Bronchial epithelial cell (primary cell): ENCODE results near the gene CHRNA4. TPM values are rescaled to one million over a fixed set of nuclear protein-coding genes. Genes with fewer than 3 reads are reported as not detected.

Experiments used
- DNase-seq: peaks from one replicate; pipeline ENCODE4 v3.0.0-alpha.2; 2010; ENCODE audit warnings: low read depth
- FAIRE-seq: peaks from 2 replicates; lab custom pipeline; 2011; peaks lifted over from hg19 to GRCh38; lab: Jason Lieb, UNC
- H3K27me3 ChIP-seq: 2 replicates; pipeline ENCODE4 v1.5.1; 2011; ENCODE audit warnings: low read length; ENCODE audit not compliant: control insufficient read depth, insufficient read depth
- H3K36me3 ChIP-seq: 2 replicates; pipeline ENCODE4 v1.5.1; 2011; ENCODE audit warnings: low read length; ENCODE audit not compliant: control insufficient read depth, insufficient read depth
- H3K4me3 ChIP-seq: 2 replicates; pipeline ENCODE4 v1.5.1; 2011; ENCODE audit warnings: mild to moderate bottlenecking, low read depth, low read length, control low read depth
- total RNA-seq: library from RNA; depleted of rRNA; stranded (reverse); fragments of >200 nt; gene quantifications from 2 replicates; pipeline ENCODE4 v1.2.1, GENCODE V29; 2014
- TF ChIP-seq, protein P1 (sequence below): IDR thresholded peaks from 2 replicates; pipeline ENCODE4 v1.5.1; 2011; ENCODE audit warnings: mild to moderate bottlenecking, moderate library complexity, low read length, control low read depth, inconsistent platforms; ENCODE audit not compliant: insufficient read depth, severe bottlenecking

The CHRNA4 gene
- total RNA-seq = not detected in 2 replicates

DNA sequence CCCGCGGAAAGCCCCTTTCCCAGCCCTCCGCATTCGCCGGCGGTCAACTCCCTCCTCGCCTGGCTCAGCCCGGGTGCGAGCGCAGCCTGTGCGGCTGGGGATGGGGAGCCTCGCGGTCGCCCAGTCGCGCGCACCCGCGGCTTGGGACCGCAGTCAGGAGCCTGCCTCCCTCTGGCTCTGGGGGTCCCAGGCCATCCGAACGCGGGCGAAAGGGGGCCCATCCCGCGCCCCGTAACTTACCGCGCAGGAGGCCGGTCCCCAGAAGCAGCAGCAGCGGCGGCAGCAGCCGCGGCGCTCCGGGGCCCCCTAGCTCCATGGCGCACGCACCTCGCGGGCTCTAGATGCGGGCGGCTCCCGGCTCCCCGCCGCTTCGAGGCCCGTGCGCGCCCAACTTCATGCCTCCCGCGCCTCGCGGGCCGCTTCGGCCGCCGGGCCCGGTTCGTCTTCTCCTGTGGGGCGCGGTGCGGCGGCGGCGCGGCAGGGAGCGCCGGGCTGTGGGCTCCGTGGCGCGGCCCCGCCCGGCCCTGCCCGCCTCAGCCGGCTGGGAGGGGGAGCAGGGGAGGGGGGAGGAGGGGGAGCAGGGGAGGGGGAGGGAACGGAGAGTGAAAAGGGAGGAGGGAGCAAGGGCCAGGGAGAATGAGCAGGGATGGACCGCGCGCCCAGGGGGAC lies at the start of gene CHRNA4:
TSS of gene CHRNA4 (minus strand) at position 500 of the 669 bp plus-strand sequence. CDS start at position 316, 184 bp downstream.
- DNase-seq (no peak), FAIRE-seq (no peak)
- Histone ChIP-seq H3K4me3 (no peak within 1 kb of the TSS), H3K36me3 (no peaks in the 10 kb centered on the region), H3K27me3 (peaks cover 8% of the 10 kb centered on the region)
- TF ChIP-seq, protein P1, sequence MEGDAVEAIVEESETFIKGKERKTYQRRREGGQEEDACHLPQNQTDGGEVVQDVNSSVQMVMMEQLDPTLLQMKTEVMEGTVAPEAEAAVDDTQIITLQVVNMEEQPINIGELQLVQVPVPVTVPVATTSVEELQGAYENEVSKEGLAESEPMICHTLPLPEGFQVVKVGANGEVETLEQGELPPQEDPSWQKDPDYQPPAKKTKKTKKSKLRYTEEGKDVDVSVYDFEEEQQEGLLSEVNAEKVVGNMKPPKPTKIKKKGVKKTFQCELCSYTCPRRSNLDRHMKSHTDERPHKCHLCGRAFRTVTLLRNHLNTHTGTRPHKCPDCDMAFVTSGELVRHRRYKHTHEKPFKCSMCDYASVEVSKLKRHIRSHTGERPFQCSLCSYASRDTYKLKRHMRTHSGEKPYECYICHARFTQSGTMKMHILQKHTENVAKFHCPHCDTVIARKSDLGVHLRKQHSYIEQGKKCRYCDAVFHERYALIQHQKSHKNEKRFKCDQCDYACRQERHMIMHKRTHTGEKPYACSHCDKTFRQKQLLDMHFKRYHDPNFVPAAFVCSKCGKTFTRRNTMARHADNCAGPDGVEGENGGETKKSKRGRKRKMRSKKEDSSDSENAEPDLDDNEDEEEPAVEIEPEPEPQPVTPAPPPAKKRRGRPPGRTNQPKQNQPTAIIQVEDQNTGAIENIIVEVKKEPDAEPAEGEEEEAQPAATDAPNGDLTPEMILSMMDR = no peak

DNA sequence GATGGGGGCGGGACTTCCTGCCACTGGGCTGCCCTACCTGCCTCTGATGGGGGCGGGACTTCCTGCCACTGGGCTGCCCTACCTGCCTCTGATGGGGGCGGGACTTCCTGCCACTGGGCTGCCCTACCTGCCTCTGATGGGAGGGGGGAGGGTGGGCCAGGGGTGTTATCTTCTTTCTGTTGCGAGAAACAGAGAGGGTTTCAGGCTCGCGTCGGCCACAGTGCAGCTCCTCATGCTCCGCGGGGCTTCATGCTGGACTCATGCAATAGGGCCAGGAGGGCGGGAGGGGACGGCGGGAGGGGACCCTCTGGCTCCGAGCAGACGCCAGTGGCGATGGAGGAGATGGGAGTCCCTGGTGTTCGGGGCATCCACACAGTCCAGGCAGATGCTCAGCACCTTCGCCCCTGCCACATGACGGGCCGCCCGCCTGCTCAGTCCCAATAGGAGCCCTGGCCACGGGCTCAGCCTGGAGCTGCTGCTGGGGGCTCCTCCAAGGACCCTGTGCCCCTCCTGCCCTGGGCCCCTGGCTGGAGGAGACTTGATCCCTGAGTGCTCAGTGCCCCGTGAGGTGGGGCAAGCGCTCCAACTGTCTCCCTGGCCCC lies 48.8 kb upstream of the CHRNA4 start:
- TF ChIP-seq, protein P1 = no peak
- H3K4me3 ChIP-seq = no peak overlapping the region
- FAIRE-seq (no peak), DNase-seq (no peak)
- no peaks in the 10 kb centered on the region for H3K27me3 ChIP-seq
- no peaks in the 10 kb centered on the region for H3K36me3 ChIP-seq

DNA sequence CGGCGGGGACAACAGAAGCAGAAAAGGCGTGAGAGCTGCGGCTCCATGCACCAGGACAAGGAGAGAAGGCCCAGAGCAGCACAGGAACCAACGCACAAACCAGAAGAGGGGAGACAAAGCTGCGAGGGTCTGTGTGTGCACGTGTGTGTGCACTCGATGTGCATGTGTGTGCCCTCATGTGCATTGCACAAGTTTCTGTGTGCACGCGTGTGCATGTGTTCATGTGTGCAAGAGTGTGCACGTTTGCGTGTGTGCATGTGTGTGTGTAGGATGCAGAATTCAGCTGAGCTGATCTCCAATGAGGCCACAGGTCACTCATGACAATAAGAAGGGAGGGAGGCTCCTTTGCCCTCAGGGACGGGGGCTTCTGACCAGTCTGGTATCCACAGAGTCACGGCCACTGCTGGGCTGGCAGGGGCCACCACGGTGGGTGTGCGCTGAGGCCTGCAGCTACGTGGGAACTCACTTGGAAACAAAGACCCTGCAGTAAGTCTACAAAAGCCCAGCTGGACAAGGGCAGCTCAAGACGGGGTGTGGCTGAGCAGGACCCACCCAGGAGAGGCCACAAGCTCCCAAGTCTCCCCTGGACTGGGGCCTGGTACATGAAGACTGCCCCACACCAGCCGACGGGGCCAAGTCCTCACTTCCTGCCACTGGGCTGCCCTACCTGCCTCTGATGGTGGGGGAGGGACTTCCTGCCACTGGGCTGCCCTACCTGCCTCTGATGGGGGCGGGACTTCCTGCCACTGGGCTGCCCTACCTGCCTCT lies 48.1 kb upstream of the CHRNA4 start:
- no peak for DNase-seq
- H3K4me3 ChIP-seq = no peak overlapping the region
- peak; percentile 73 for FAIRE-seq
- no peaks in the 10 kb centered on the region for H3K36me3 ChIP-seq
- no peaks in the 10 kb centered on the region for H3K27me3 ChIP-seq
- TF ChIP-seq, protein P1 = no peak

DNA sequence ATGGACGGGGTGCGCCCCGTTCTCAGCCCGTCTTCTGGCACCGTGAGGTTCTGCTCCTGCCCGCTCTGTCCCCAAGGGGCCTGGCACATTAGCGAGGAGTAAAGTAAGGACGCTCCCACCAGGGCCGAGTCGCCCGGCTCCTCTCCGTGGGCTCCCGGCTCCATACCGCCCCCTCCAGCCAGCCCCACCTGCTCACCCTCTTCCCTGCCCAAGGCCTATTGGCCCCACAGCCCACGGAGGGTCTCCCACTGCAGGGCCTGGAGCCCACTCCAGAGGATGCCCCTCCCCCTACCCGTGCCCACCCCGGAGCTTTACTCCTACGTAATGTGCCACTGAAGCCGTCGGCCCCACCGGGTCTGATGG lies 47.5 kb upstream of the CHRNA4 start:
- Histone ChIP-seq H3K36me3 (no peaks in the 10 kb centered on the region), H3K27me3 (no peaks in the 10 kb centered on the region), H3K4me3 (no peak overlapping the region)
- no peak for DNase-seq
- FAIRE-seq = no peak
- TF ChIP-seq, protein P1 = no peak

DNA sequence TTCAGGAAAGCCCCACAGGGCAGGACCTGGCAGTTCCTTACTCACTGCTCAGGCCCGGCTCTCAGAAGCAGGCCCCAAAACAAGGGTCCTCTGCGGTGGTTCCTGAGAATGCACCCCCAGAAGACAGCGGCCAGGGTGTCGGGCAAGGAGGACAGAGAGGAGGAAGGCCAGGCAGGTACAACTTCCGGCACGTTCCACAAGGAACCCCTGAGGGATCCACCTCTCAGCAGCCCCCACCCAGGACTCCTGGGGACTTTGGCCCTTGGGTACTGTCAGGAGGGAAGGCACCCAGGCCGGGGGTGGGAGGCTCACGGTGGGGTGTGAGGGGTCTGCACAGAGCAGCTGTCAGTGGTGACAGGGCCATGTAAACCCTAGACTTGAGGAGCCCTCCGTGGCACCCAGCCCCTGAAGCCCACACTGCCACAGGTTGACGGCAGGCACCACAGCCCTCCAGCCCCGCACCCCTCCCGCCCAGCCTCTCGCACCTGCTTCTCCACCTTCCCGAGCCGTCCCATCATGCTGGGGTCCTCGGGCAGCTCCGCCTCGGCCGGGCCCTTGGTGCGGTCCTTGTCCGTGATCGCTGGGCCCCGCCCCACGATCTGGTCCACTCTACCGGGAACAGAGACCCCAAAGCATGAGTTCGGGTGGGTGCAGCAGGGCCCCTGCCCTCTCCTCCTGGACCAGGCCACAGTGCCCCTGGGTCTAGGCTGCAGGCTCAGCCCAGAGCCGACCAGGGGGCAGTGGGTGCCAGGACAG lies 47.0 kb upstream of the CHRNA4 start:
- TF ChIP-seq, protein P1 = no peak
- no peaks in the 10 kb centered on the region for H3K36me3 ChIP-seq
- DNase-seq (no peak), FAIRE-seq (no peak)
- no peaks in the 10 kb centered on the region for H3K27me3 ChIP-seq
- no peak overlapping the region for H3K4me3 ChIP-seq
